Body of pancreas (tissue), 4 donors: ENCODE measurements around the gene FBXO8.

Source experiments
- POLR2A ChIP-seq, 3 donors: fragments of 450-650 bp; IDR thresholded peaks; one replicate each; pipeline ENCODE4 v1.6.1; 2016; ENCODE audit warnings: antibody characterized with exemption in 3 of 3, mild to moderate bottlenecking in 2 of 3
- TF ChIP-seq, protein P1 (sequence below), 7 experiments: fragments of 450-650 bp in 4 of 7; fragments of 200-600 bp in 3 of 7; sonication (generic) in 3 of 7; IDR thresholded peaks; one replicate each; pipeline ENCODE4 v1.5.1; 2016 to 2019; ENCODE audit warnings: antibody characterized with exemption in 7 of 7

DNA sequence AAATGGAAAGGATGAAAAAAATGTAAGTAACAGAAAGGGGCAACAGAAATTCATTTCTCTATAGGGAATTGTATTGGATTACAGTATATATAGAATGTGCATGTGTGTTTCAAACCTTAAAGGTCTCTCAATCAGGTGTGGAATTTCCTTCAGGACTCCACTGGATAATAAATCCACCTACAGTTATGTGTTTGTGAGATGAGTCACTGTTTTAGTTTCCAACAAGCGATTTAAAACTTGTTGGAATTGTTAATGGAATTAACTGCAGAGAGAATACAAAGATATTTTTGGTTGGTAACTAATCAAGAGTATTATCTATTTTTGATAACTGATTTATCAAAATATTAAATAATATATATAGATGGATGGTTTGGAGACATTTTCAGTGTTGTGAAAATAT is 33.1 kb upstream of the FBXO8 start:
- TF ChIP-seq, protein P1, sequence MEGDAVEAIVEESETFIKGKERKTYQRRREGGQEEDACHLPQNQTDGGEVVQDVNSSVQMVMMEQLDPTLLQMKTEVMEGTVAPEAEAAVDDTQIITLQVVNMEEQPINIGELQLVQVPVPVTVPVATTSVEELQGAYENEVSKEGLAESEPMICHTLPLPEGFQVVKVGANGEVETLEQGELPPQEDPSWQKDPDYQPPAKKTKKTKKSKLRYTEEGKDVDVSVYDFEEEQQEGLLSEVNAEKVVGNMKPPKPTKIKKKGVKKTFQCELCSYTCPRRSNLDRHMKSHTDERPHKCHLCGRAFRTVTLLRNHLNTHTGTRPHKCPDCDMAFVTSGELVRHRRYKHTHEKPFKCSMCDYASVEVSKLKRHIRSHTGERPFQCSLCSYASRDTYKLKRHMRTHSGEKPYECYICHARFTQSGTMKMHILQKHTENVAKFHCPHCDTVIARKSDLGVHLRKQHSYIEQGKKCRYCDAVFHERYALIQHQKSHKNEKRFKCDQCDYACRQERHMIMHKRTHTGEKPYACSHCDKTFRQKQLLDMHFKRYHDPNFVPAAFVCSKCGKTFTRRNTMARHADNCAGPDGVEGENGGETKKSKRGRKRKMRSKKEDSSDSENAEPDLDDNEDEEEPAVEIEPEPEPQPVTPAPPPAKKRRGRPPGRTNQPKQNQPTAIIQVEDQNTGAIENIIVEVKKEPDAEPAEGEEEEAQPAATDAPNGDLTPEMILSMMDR (IDR thresholded peaks at IDR 0.05), result no peak
- no peak for TF ChIP-seq POLR2A (IDR thresholded peaks at IDR 0.05)
